ENCODE data around the gene SRL.

- TF ChIP-seq GATA2 (IDR thresholded peaks at IDR 0.05; ENCODE audit: low read depth, low read length) = no peak
- TF ChIP-seq GATA3 (IDR thresholded peaks at IDR 0.05; ENCODE audit: low read depth, low read length) = no peak
Measured at GRCh38 chr16:4232541-4233386, 9.1 kb downstream of the SRL start.

Data from SH-SY5Y (cell line).